OCI-LY3 (cell line): ENCODE data around the gene MAMDC2.

Experiments
- H2AFZ ChIP-seq: fragments of 200-600, 300-600 bp; shearing (Covaris generic); 2 replicates; pipeline ENCODE4 v1.6.0; 2014; ENCODE audit warnings: antibody characterized with exemption, low read depth, low read length
- H3K27ac ChIP-seq: fragments of 200-600, 300-600 bp; sonication (generic); 2 replicates; pipeline ENCODE4 v1.5.1; 2014; ENCODE audit warnings: mild to moderate bottlenecking, low read length, moderate library complexity, mixed read lengths
- H3K27me3 ChIP-seq: fragments of 200-600, 300-600 bp; sonication (generic); 2 replicates; pipeline ENCODE4 v1.6.1; 2014; ENCODE audit warnings: low read depth, low read length, mixed read lengths
- H3K36me3 ChIP-seq: fragments of 200-600, 300-600 bp; sonication (generic); replicated peaks from 2 replicates; pipeline ENCODE3; 2014; ENCODE audit warnings: low read depth, low read length, mixed read lengths
- H3K4me1 ChIP-seq: fragments of 300-600, 200-600 bp; sonication (generic); 2 replicates; pipeline ENCODE4 v1.6.1; 2014; ENCODE audit warnings: low read length, mixed read lengths
- H3K4me2 ChIP-seq: fragments of 200-600, 300-600 bp; sonication (generic); 2 replicates; pipeline ENCODE4 v1.6.1; 2014; ENCODE audit warnings: low read length, mixed read lengths
- H3K4me3 ChIP-seq: fragments of 300-600, 200-600 bp; sonication (generic); 2 replicates; pipeline ENCODE4 v1.5.1; 2014; ENCODE audit warnings: antibody characterized with exemption, mild to moderate bottlenecking, low read length, moderate library complexity
- H3K79me2 ChIP-seq: fragments of 300-600, 200-600 bp; shearing (Covaris generic); 2 replicates; pipeline ENCODE4 v1.6.1; 2014; ENCODE audit warnings: mild to moderate bottlenecking, low read length, mixed read lengths
- H3K9ac ChIP-seq: fragments of 300-600, 200-600 bp; shearing (Covaris generic); 2 replicates; pipeline ENCODE4 v1.6.0; 2014; ENCODE audit warnings: mild to moderate bottlenecking, low read length, moderate library complexity
- H3K9me3 ChIP-seq: fragments of 200-600, 300-600 bp; shearing (Covaris generic); 2 replicates; pipeline ENCODE4 v1.6.1; 2014; ENCODE audit warnings: low read length, mixed read lengths; ENCODE audit not compliant: insufficient read depth
- H4K20me1 ChIP-seq: fragments of 200-600, 300-600 bp; sonication (generic); 2 replicates; pipeline ENCODE4 v1.6.1; 2016; ENCODE audit warnings: low read length, mixed read lengths; ENCODE audit not compliant: insufficient read depth
- CTCF ChIP-seq: fragments of 200-600, 300-600 bp; sonication (generic); IDR thresholded peaks from 2 replicates; pipeline ENCODE4 v1.5.1; 2014; ENCODE audit warnings: antibody characterized with exemption, low read length, low read depth
- EZH2phosphoT487 ChIP-seq: fragments of 200-600 bp; shearing (Covaris generic); IDR thresholded peaks from 2 replicates; pipeline ENCODE4 v1.6.1; 2018; ENCODE audit warnings: antibody characterized with exemption, mixed run types, low read depth

The MAMDC2 gene

DNA sequence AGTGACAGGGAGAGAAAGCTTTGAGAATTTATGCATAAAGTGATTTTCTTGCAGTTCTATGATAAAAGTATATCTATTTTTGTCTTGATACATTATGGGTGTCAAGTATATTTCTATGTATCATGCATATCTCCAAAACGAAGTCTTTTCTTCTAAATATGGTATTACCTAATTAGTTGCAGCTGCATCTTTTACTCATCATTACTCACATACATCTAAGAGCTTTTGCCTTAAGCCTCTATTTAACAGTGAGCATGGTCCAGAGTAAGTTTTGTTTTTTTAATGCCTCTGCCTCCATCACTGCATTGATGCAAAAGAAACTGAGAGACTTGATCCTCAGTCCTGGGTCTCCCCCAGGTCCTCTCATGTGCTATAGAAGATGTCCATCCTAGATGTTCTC, 175.1 kb downstream of the MAMDC2 start:
- no peaks in the 10 kb centered on the region for H3K36me3 ChIP-seq
- no peak overlapping the region for H3K9ac ChIP-seq
- H3K79me2 ChIP-seq = no peaks in the 10 kb centered on the region
- H3K9me3 ChIP-seq = no peaks in the 10 kb centered on the region
- H3K27ac ChIP-seq = no peak overlapping the region
- H2AFZ ChIP-seq = no peak overlapping the region
- H3K4me1 ChIP-seq = no peaks in the 10 kb centered on the region
- TF ChIP-seq EZH2phosphoT487 (no peak), CTCF (no peak)
- no peak overlapping the region for H3K4me2 ChIP-seq
- no peaks in the 10 kb centered on the region for H3K27me3 ChIP-seq
- no peak overlapping the region for H3K4me3 ChIP-seq
- H4K20me1 ChIP-seq = no peaks in the 10 kb centered on the region

DNA sequence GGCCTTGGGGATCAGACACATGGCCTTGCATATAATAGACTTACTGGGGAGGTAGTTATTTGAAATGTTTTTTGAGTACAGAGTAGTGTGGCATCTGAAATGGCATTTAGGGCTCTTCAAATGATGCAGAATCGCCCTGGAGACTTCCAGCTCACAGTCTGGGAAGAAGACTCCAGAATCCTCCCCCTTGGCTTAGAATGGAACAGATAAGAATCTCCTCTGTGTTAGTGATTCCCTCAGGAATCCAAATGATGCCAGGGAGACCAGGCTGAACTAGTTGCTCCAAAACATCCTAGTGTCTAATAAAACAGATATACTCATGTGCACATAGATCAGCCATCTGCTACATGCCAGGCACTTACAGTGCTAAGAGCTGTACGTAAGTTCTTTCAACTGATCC, 176.6 kb downstream of the MAMDC2 start:
- Histone ChIP-seq H3K4me3 (no peak overlapping the region), H4K20me1 (no peaks in the 10 kb centered on the region), H2AFZ (no peak overlapping the region), H3K27me3 (no peaks in the 10 kb centered on the region), H3K4me2 (no peak overlapping the region), H3K9ac (no peak overlapping the region), H3K79me2 (no peaks in the 10 kb centered on the region), H3K9me3 (no peaks in the 10 kb centered on the region), H3K4me1 (no peaks in the 10 kb centered on the region), H3K27ac (no peak overlapping the region), H3K36me3 (no peaks in the 10 kb centered on the region)
- no peak for TF ChIP-seq CTCF
- no peak for TF ChIP-seq EZH2phosphoT487

- Histone ChIP-seq H3K27ac (no peak overlapping the region), H3K27me3 (no peaks in the 10 kb centered on the region), H3K4me3 (no peak overlapping the region), H3K4me1 (no peaks in the 10 kb centered on the region), H3K9ac (no peak overlapping the region), H3K36me3 (no peaks in the 10 kb centered on the region), H2AFZ (no peak overlapping the region), H3K4me2 (no peak overlapping the region), H3K79me2 (no peaks in the 10 kb centered on the region), H4K20me1 (no peaks in the 10 kb centered on the region), H3K9me3 (no peaks in the 10 kb centered on the region)
- TF ChIP-seq EZH2phosphoT487 (no peak), CTCF (no peak)
These were observed 178.7 kb downstream of the MAMDC2 start for GRCh38 chr9:70222354-70222753.

- no peak overlapping the region for H3K27ac ChIP-seq
These were observed 184.5 kb downstream of the MAMDC2 start for GRCh38 chr9:70228118-70228517.

More at GRCh38 chr9:70228118-70228517, 184.5 kb downstream of the MAMDC2 start:
- H2AFZ ChIP-seq = no peak overlapping the region
- no peaks in the 10 kb centered on the region for H3K9me3 ChIP-seq
- TF ChIP-seq CTCF = no peak
- no peaks in the 10 kb centered on the region for H4K20me1 ChIP-seq
- 0 out of 2 replicates have a peak, but pooled peaks cover 3% of the 10 kb centered on the region for H3K4me1 ChIP-seq
- H3K4me2 ChIP-seq = no peak overlapping the region
- no peaks in the 10 kb centered on the region for H3K36me3 ChIP-seq
- no peak overlapping the region for H3K9ac ChIP-seq
- no peaks in the 10 kb centered on the region for H3K79me2 ChIP-seq
- H3K4me3 ChIP-seq = no peak overlapping the region
- H3K27me3 ChIP-seq = peaks cover 3% of the 10 kb centered on the region; the same call in 1 of the 2 replicates
